ENCODE data around the gene SLC44A1.

- TF ChIP-seq CTCF (IDR thresholded peaks at IDR 0.05) (no peak), POLR2A (IDR thresholded peaks at IDR 0.05) (no peak), EP300 (IDR thresholded peaks at IDR 0.05) (no peak)
These were observed 49.0 kb downstream of the SLC44A1 start for GRCh38 chr9:105293408-105293807.

Measured in tibial nerve (tissue), 4 donors.